Gastroesophageal sphincter (tissue), 4 donors: ENCODE data around the gene HYAL1. TPM values are rescaled to one million over a fixed set of nuclear protein-coding genes. Genes with fewer than 3 reads are reported as not detected.
A peak's percentile ranks its signal among the peaks of the same experiment; 100 is the strongest.

Experiments
- ATAC-seq: fragments of 150-250 bp; one replicate; pipeline ENCODE4 v1.9.1; 2016; ENCODE audit warnings: mild to moderate bottlenecking, moderate library complexity
- H3K27ac ChIP-seq, 4 donors: fragments of 200-600 bp; sonication (generic) in 3 of 4; 1 replicate in 3 of 4; 2 replicates in 1 of 4; pipeline ENCODE4 v1.5.1; 2016 to 2019
- H3K27me3 ChIP-seq: fragments of 200-600 bp; sonication (generic); one replicate; pipeline ENCODE4 v1.5.1; 2019
- H3K36me3 ChIP-seq, 2 donors: fragments of 200-600 bp; sonication (generic); one replicate each; pipeline ENCODE4 v1.5.1; 2019; ENCODE audit warnings: control low read depth in 1 of 2
- H3K4me1 ChIP-seq, 3 donors: fragments of 200-600 bp; sonication (generic); 1 replicate in 2 of 3; 2 replicates in 1 of 3; pipeline ENCODE4 v1.5.1; 2016 to 2019; ENCODE audit warnings: control low read depth in 2 of 3
- H3K4me3 ChIP-seq, 2 donors: fragments of 200-600 bp; sonication (generic); one replicate each; pipeline ENCODE4 v1.5.1; 2019; ENCODE audit warnings: mild to moderate bottlenecking in 1 of 2, moderate library complexity in 1 of 2
- H3K9me3 ChIP-seq, 3 donors: fragments of 200-600 bp; sonication (generic); one replicate each; pipeline ENCODE4 v1.5.1; 2017 to 2019; ENCODE audit warnings: control low read depth in 2 of 3
- EP300 ChIP-seq: sonication (generic); formaldehyde crosslinking; IDR thresholded peaks from one replicate; pipeline ENCODE4 v1.6.1; 2017; ENCODE audit warnings: antibody characterized with exemption, mild to moderate bottlenecking
- POLR2A ChIP-seq, 2 donors: fragments of 450-650 bp; IDR thresholded peaks; one replicate each; pipeline ENCODE4 v1.6.1; 2017; ENCODE audit warnings: antibody characterized with exemption in 2 of 2, mild to moderate bottlenecking in 2 of 2, moderate library complexity in 1 of 2
- POLR2AphosphoS5 ChIP-seq: sonication (generic); formaldehyde crosslinking; IDR thresholded peaks from one replicate; pipeline ENCODE4 v1.6.1; 2017; ENCODE audit warnings: antibody characterized with exemption
- WGBS, 2 donors: methylation state at CpG; one replicate each; pipeline ENCODE4 v1.1.5; 2018; ENCODE audit warnings: low coverage in 1 of 2; 5-methylcytosine and 5-hydroxymethylcytosine counted together
- total RNA-seq, 4 donors: library from RNA; depleted of rRNA; stranded (reverse); fragments of >200 nt; gene quantifications; one replicate each; pipeline ENCODE4 v1.1.0, GENCODE V29; 2016
- TF ChIP-seq, protein P1 (sequence below), 4 experiments: fragments of 200-600 bp in 2 of 4; fragments of 450-650 bp in 2 of 4; sonication (generic) in 1 of 4; IDR thresholded peaks; one replicate each; pipeline ENCODE4 v1.5.1; 2017 to 2019; ENCODE audit warnings: antibody characterized with exemption in 4 of 4, mild to moderate bottlenecking in 2 of 4, moderate library complexity in 2 of 4

Gene HYAL1
- total RNA-seq, 4 donors from 2014 or later, result 4.8 to 12.3 (median 7.9) TPM

DNA sequence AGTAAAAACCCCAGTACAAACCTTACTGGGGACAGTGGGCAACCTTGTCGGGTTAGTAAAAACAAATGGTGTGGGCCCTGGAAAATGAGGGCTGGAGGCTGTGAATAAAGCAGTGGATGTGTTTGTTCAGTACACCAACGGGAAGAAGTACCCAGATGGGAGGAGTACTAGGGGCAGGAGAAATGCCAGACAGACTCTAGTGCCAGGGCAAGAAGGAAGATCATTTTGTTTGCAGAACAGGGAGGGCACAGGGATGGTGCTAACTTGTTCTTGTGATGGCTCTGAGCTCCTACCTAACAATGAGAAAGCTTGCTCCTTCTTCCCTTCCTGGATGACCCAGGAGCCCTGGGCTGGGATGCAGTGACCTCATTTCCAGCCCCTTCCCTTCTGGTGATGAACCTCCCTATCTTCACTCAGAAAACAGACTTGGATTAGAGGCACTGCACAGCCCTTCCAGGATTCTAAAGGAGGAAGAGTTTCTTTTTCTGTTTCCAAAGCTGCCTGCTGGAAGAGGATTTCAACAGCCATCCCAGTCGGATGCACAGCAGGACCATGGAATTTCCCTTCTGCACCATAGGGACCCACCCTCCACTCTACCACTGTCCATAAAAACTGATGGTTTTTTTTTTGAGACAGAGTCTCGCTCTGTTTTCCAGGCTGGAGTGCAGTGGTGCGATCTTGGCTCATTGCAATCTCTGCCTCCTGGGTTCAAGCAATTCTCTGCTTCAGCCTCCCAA is 31.1 kb upstream of the HYAL1 start:
- Histone ChIP-seq H3K27me3 (no peaks in the 10 kb centered on the region), H3K4me3 (peak overlapping the region in 1 of 2 donors; percentile 4), H3K9me3 (no peaks in the 10 kb centered on the region), H3K4me1 (peaks cover 0 to 73% (median 31%) of the 10 kb centered on the region in 3 donors), H3K36me3 (peaks cover 0 to 39% of the 10 kb centered on the region in 2 donors), H3K27ac (peak overlapping the region; percentile 9 to 99 (median 86))
- ATAC-seq, result no peak
- WGBS, 2 donors, result 55% methylated on average over 4 to 5 of the region's 5 CpGs
- TF ChIP-seq POLR2AphosphoS5, result no peak
- no peak for TF ChIP-seq EP300
- TF ChIP-seq, protein P1, sequence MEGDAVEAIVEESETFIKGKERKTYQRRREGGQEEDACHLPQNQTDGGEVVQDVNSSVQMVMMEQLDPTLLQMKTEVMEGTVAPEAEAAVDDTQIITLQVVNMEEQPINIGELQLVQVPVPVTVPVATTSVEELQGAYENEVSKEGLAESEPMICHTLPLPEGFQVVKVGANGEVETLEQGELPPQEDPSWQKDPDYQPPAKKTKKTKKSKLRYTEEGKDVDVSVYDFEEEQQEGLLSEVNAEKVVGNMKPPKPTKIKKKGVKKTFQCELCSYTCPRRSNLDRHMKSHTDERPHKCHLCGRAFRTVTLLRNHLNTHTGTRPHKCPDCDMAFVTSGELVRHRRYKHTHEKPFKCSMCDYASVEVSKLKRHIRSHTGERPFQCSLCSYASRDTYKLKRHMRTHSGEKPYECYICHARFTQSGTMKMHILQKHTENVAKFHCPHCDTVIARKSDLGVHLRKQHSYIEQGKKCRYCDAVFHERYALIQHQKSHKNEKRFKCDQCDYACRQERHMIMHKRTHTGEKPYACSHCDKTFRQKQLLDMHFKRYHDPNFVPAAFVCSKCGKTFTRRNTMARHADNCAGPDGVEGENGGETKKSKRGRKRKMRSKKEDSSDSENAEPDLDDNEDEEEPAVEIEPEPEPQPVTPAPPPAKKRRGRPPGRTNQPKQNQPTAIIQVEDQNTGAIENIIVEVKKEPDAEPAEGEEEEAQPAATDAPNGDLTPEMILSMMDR (IDR thresholded peaks at IDR 0.05), result no peak
- no peak for TF ChIP-seq POLR2A (IDR thresholded peaks at IDR 0.05)

GRCh38 chr3:50333744-50334328 is 30.5 kb upstream of the HYAL1 start:
- H3K9me3 ChIP-seq, result no peaks in the 10 kb centered on the region
- WGBS, 2 donors, result 43 to 70% methylated on average over 2 to 7 of the region's 12 CpGs
- H3K27ac ChIP-seq, result peak overlapping the region; percentile 9 to 99 (median 86)
- TF ChIP-seq EP300, result no peak
- TF ChIP-seq POLR2AphosphoS5, result no peak
- TF ChIP-seq, protein P1 (IDR thresholded peaks at IDR 0.05), result no peak
- TF ChIP-seq POLR2A (IDR thresholded peaks at IDR 0.05), result no peak
- peak; percentile 22 for ATAC-seq
- no peaks in the 10 kb centered on the region for H3K27me3 ChIP-seq
- no peak overlapping the region for H3K4me3 ChIP-seq
- peaks cover 0 to 71% (median 31%) of the 10 kb centered on the region in 3 donors for H3K4me1 ChIP-seq
- H3K36me3 ChIP-seq, result peaks cover 0 to 46% of the 10 kb centered on the region in 2 donors

- WGBS, 2 donors, result 90 to 92% methylated on average over 4 to 12 of the region's 19 CpGs
- Histone ChIP-seq H3K27ac (no peak overlapping the region), H3K4me3 (no peak overlapping the region), H3K27me3 (no peaks in the 10 kb centered on the region), H3K36me3 (peaks cover 0 to 52% of the 10 kb centered on the region in 2 donors), H3K4me1 (peaks cover 0 to 74% (median 37%) of the 10 kb centered on the region in 3 donors), H3K9me3 (no peaks in the 10 kb centered on the region)
- no peak for TF ChIP-seq EP300
- TF ChIP-seq POLR2AphosphoS5, result no peak
- TF ChIP-seq POLR2A (IDR thresholded peaks at IDR 0.05), result no peak
- TF ChIP-seq, protein P1 (IDR thresholded peaks at IDR 0.05), result no peak
- no peak for ATAC-seq
Measured at GRCh38 chr3:50331364-50331907, 28.1 kb upstream of the HYAL1 start.

GRCh38 chr3:50330330-50330729 is 27.0 kb upstream of the HYAL1 start:
- no peaks in the 10 kb centered on the region for H3K27me3 ChIP-seq
- ATAC-seq, result no peak
- no peak overlapping the region for H3K4me3 ChIP-seq
- no peaks in the 10 kb centered on the region for H3K9me3 ChIP-seq
- TF ChIP-seq EP300, result no peak
- TF ChIP-seq POLR2AphosphoS5, result no peak
- TF ChIP-seq, protein P1 (IDR thresholded peaks at IDR 0.05), result no peak
- no peak for TF ChIP-seq POLR2A (IDR thresholded peaks at IDR 0.05)
- peaks cover 0 to 63% of the 10 kb centered on the region in 2 donors for H3K36me3 ChIP-seq
- peaks cover 0 to 74% (median 28%) of the 10 kb centered on the region in 3 donors for H3K4me1 ChIP-seq
- no peak overlapping the region for H3K27ac ChIP-seq
- 60 to 83% methylated on average over 1 to 2 of the region's 10 CpGs for WGBS, 2 donors
